ENCODE measurements around the gene TIMM23. TPM values are rescaled to one million over a fixed set of nuclear protein-coding genes. Genes with fewer than 3 reads are reported as not detected.
"Not testable (repeated sequence)": the region's sequence is repeated elsewhere in the genome, so short reads cannot be mapped to it uniquely, and the experiment has no call there.

TIMM23 gene
- total RNA-seq, 1 donor from 2014 or later = 28.4 TPM

- ATAC-seq (no peak), DNase-seq (ENCODE audit: low spot score) (no peak)
Observed at GRCh38 chr10:46020344-46020657, 48.0 kb downstream of the TIMM23 start.

- DNase-seq (ENCODE audit: low spot score) (peak; percentile 99), ATAC-seq (peak; percentile 91)
Observed at GRCh38 chr10:46022978-46023702, 50.9 kb downstream of the TIMM23 start.

GRCh38 chr10:46024948-46025347 lies 52.7 kb downstream of the TIMM23 start:
- no peak for DNase-seq (ENCODE audit: low spot score)
- no peak for ATAC-seq

- DNase-seq (ENCODE audit: low spot score) (no peak), ATAC-seq (no peak)
Observed at GRCh38 chr10:46025406-46025805, 53.1 kb downstream of the TIMM23 start.

GRCh38 chr10:46026106-46026505 lies 53.8 kb downstream of the TIMM23 start:
- no peak for ATAC-seq
- DNase-seq (ENCODE audit: low spot score) = no peak

GRCh38 chr10:46028584-46029460 lies 56.5 kb downstream of the TIMM23 start:
- ATAC-seq (peak; percentile 59), DNase-seq (ENCODE audit: low spot score) (no peak)

GRCh38 chr10:46029461-46030030 lies 57.3 kb downstream of the TIMM23 start:
- no peak for ATAC-seq
- no peak for DNase-seq (ENCODE audit: low spot score)

GRCh38 chr10:46030091-46030937 lies 58.0 kb downstream of the TIMM23 start, which contains the start of gene NCOA4:
Gene NCOA4, minus strand, starts transcription at chr10:46030623. Its CDS starts 13,943 bp downstream, at chr10:46016680.
- peak; percentile 98 for DNase-seq (ENCODE audit: low spot score)
- peak; percentile 80 for ATAC-seq

GRCh38 chr10:46031648-46032532 lies 59.6 kb downstream of the TIMM23 start:
- DNase-seq (ENCODE audit: low spot score) = peak; percentile 73
- peak; percentile 57 for ATAC-seq

GRCh38 chr10:46033602-46034011 lies 61.3 kb downstream of the TIMM23 start:
- no peak for DNase-seq (ENCODE audit: low spot score)
- no peak for ATAC-seq

GRCh38 chr10:46035923-46036849 lies 63.9 kb downstream of the TIMM23 start:
- DNase-seq (ENCODE audit: low spot score) = no peak
- ATAC-seq = peak; percentile 34

GRCh38 chr10:46037107-46037825 lies 65.0 kb downstream of the TIMM23 start:
- no peak for DNase-seq (ENCODE audit: low spot score)
- ATAC-seq = no peak

GRCh38 chr10:46040004-46040403 lies 67.7 kb downstream of the TIMM23 start:
- DNase-seq (ENCODE audit: low spot score) (no peak), ATAC-seq (no peak)

- no peak for ATAC-seq
- DNase-seq (ENCODE audit: low spot score) = no peak
Observed at GRCh38 chr10:46042527-46042926, 70.2 kb downstream of the TIMM23 start.

GRCh38 chr10:46046261-46046660 lies 74.0 kb downstream of the TIMM23 start, which contains the start of gene MSMB:
Gene MSMB, minus strand, starts transcription at chr10:46046269. Its CDS starts 32 bp downstream, at chr10:46046237.
- DNase-seq (ENCODE audit: low spot score) (no peak), ATAC-seq (no peak)

- peak; percentile 95 for ATAC-seq
Observed at GRCh38 chr10:46048152-46048551, 75.9 kb downstream of the TIMM23 start.

GRCh38 chr10:46049497-46049831 lies 77.2 kb downstream of the TIMM23 start:
- ATAC-seq; DNase-seq (ENCODE audit: low spot score): not testable (repeated sequence)

More at GRCh38 chr10:46048152-46048551, 75.9 kb downstream of the TIMM23 start:
- no peak for DNase-seq (ENCODE audit: low spot score)
